GM19043 (cell line): ENCODE data around the gene TRAPPC2.
A peak's percentile ranks its signal among the peaks of the same experiment; 100 is the strongest.
"Not testable (repeated sequence)": the region's sequence is repeated elsewhere in the genome, so short reads cannot be mapped to it uniquely, and the experiment has no call there.

ENCODE experiments used
- ATAC-seq: cut with Tn5 transposase; IDR thresholded peaks from one replicate; pipeline ENCODE4 v1.9.1; 2021; ENCODE audit warnings: low read depth; ENCODE audit not compliant: unreplicated experiment

Gene TRAPPC2

GRCh38 chrX:13748486-13748885 is 14.1 kb upstream of the TRAPPC2 start:
- no peak for ATAC-seq

- ATAC-seq: no peak
Observed at GRCh38 chrX:13747836-13748235, 13.4 kb upstream of the TRAPPC2 start.

- ATAC-seq: peak; percentile 94
Observed at GRCh38 chrX:13742397-13743176, 8.2 kb upstream of the TRAPPC2 start.

- no peak for ATAC-seq
Observed at GRCh38 chrX:13741695-13742094, 7.3 kb upstream of the TRAPPC2 start.

- ATAC-seq: no peak
Observed at GRCh38 chrX:13733506-13733905, 914 bp downstream of the TRAPPC2 start.

GRCh38 chrX:13732246-13733067 is 2.0 kb downstream of the TRAPPC2 start:
- no peak for ATAC-seq

GRCh38 chrX:13730523-13730922 is 3.9 kb downstream of the TRAPPC2 start:
- not testable (repeated sequence) for ATAC-seq

GRCh38 chrX:13726583-13726982 is 7.8 kb downstream of the TRAPPC2 start:
- ATAC-seq: not testable (repeated sequence)

- ATAC-seq: not testable (repeated sequence)
Observed at GRCh38 chrX:13724878-13725277, 9.5 kb downstream of the TRAPPC2 start.

- no peak for ATAC-seq
Observed at GRCh38 chrX:13721819-13722519, 12.5 kb downstream of the TRAPPC2 start.

GRCh38 chrX:13721371-13721770 is 13.0 kb downstream of the TRAPPC2 start:
- ATAC-seq: no peak

GRCh38 chrX:13719192-13719856 is 15.1 kb downstream of the TRAPPC2 start:
- no peak for ATAC-seq

- ATAC-seq: no peak
Observed at GRCh38 chrX:13717700-13718472, 16.5 kb downstream of the TRAPPC2 start.

- ATAC-seq: no peak
Observed at GRCh38 chrX:13716905-13717304, 17.5 kb downstream of the TRAPPC2 start.

GRCh38 chrX:13716455-13716854 is 18.0 kb downstream of the TRAPPC2 start:
- ATAC-seq: no peak

GRCh38 chrX:13711141-13711540 is 23.3 kb downstream of the TRAPPC2 start:
- ATAC-seq: no peak

- ATAC-seq: no peak
Observed at GRCh38 chrX:13703589-13703988, 30.8 kb downstream of the TRAPPC2 start.

- ATAC-seq: no peak
Observed at GRCh38 chrX:13703135-13703534, 31.3 kb downstream of the TRAPPC2 start.

GRCh38 chrX:13702111-13702789 is 32.2 kb downstream of the TRAPPC2 start:
- no peak for ATAC-seq
